Panc1 (cell line): Measurements from ENCODE around the gene ZCCHC13. TPM values are rescaled to one million over a fixed set of nuclear protein-coding genes. Genes with fewer than 3 reads are reported as not detected.

Experiments used
- ATAC-seq: fragments of 200-7000 bp; cut with Tn5 transposase; 2 replicates; pipeline ENCODE4 v1.9.1; 2020; ENCODE audit warnings: mild to moderate bottlenecking, moderate library complexity
- BruUV-seq: library from RNA; stranded (reverse); fragments of 400-500 nt; replicated peaks from 2 replicates; lab custom pipeline; 2021; lab: Mats Ljungman, UMichigan
- CTCF ChIA-PET: fragments of 300-600 bp; sonication (Branson Sonifier 250); formaldehyde crosslinking; loops from one replicate; lab custom pipeline; 2022; ENCODE audit warnings: antibody characterized with exemption; lab: Charles Lee
- POLR2A ChIA-PET: fragments of 300-600 bp; sonication (Branson Sonifier 250); formaldehyde crosslinking; loops from one replicate; lab custom pipeline; 2022; ENCODE audit warnings: antibody characterized with exemption; lab: Charles Lee
- DNase-seq: peaks from one replicate; pipeline ENCODE4 v3.0.0-alpha.2; 2010; ENCODE audit warnings: low read depth, low spot score
- H3K27ac ChIP-seq: 2 replicates; pipeline ENCODE4 v1.5.1; 2011; ENCODE audit warnings: mild to moderate bottlenecking, low read length, inconsistent platforms
- H3K27me3 ChIP-seq: fragments of 200-500 bp; sonication (Bioruptor generic); 2 replicates; pipeline ENCODE4 v1.6.0; 2014; ENCODE audit warnings: low read length, inconsistent platforms; ENCODE audit not compliant: control insufficient read depth, insufficient read depth
- H3K36me3 ChIP-seq: fragments of 200-500 bp; sonication (Bioruptor generic); 2 replicates; pipeline ENCODE4 v1.5.1; 2014; ENCODE audit warnings: inconsistent platforms, mild to moderate bottlenecking, low read length, moderate library complexity; ENCODE audit not compliant: control insufficient read depth, insufficient read depth
- H3K4me1 ChIP-seq: 2 replicates; pipeline ENCODE4 v1.5.1; 2011; ENCODE audit warnings: inconsistent platforms, mild to moderate bottlenecking, low read length, moderate library complexity; ENCODE audit not compliant: control insufficient read depth, insufficient read depth
- H3K4me3 ChIP-seq, 2 experiments: 2 replicates each; pipeline ENCODE4 v1.5.1; 2011 to 2012; ENCODE audit warnings: low read depth in 2 of 2, low read length in 2 of 2, mild to moderate bottlenecking in 2 of 2, inconsistent platforms in 1 of 2, moderate library complexity in 1 of 2
- H3K9me3 ChIP-seq: fragments of 200-500 bp; sonication (Bioruptor generic); 2 replicates; pipeline ENCODE4 v1.5.1; 2014; ENCODE audit warnings: low read depth, mild to moderate bottlenecking, inconsistent platforms, low read length, moderate library complexity; ENCODE audit not compliant: control insufficient read depth, insufficient read depth
- CTCF ChIP-seq: fragments of 450-650 bp; IDR thresholded peaks from 2 replicates; pipeline ENCODE4 v1.5.1; 2017; ENCODE audit warnings: mild to moderate bottlenecking
- POLR2AphosphoS5 ChIP-seq: IDR thresholded peaks from 2 replicates; pipeline ENCODE4 v1.6.1; 2012; ENCODE audit warnings: mild to moderate bottlenecking, low read depth, low read length, moderate library complexity
- REST ChIP-seq, 2 experiments: IDR thresholded peaks; 2 replicates each; pipeline ENCODE4 v1.6.1; 2011 to 2012; ENCODE audit warnings: low read depth in 2 of 2, control low read depth in 1 of 2, low read length in 1 of 2, mild to moderate bottlenecking in 1 of 2, moderate library complexity in 1 of 2; ENCODE audit not compliant: insufficient read depth in 1 of 2
- SIN3A ChIP-seq: IDR thresholded peaks from 2 replicates; pipeline ENCODE4 v1.6.1; 2012; ENCODE audit warnings: low read depth, mild to moderate bottlenecking, low read length, moderate library complexity, borderline replicate concordance; ENCODE audit not compliant: insufficient read depth
- TCF7L2 ChIP-seq: IDR thresholded peaks from 2 replicates; pipeline ENCODE4 v1.6.1; 2011; ENCODE audit warnings: mild to moderate bottlenecking, low read depth, low read length, inconsistent platforms
- in situ Hi-C: cut with HindIII; loops from 2 replicates; pipeline ENCODE4 v1.10.0; 2016; ENCODE audit warnings: low sequenced_read_pairs, low pct_unique_long_range_greater_than_20kb
- intact Hi-C: fragments of 100-400 bp; cut with micrococcal nuclease; formaldehyde crosslinking; loops from one replicate; pipeline ENCODE4 v1.10.0; 2022; ENCODE audit not compliant: unreplicated experiment
- total RNA-seq: library from RNA; stranded (reverse); gene quantifications from one replicate; pipeline ENCODE4 v1.2.1, GENCODE V29; 2021; ENCODE audit not compliant: unreplicated experiment

ZCCHC13 gene
- total RNA-seq, 1 experiment from 2014 or later = not detected

- POLR2A ChIA-PET = no interaction called here
- ATAC-seq = no peak
- H3K4me1 ChIP-seq = no peaks in the 10 kb centered on the region; the same call in 1 of the 2 replicates
- no peaks in the 10 kb centered on the region for H3K27me3 ChIP-seq
- H3K4me3 ChIP-seq = no peak overlapping the region
- TF ChIP-seq REST (IDR thresholded peaks at IDR 0.05; ENCODE audit: insufficient read depth in 1 of 2, low read depth in 2 of 2, low read length in 1 of 2) (no peak), CTCF (no peak), POLR2AphosphoS5 (no peak), TCF7L2 (no peak), SIN3A (no peak)
- CTCF ChIA-PET = no interaction called here
- DNase-seq = no peak
- no peaks in the 10 kb centered on the region for H3K9me3 ChIP-seq
- intact Hi-C loops = no loop called here
- in situ Hi-C loops = no loop called here
- peaks cover 25% of the 10 kb centered on the region for H3K36me3 ChIP-seq
- TSS peak; percentile 11 for BruUV-seq
- H3K27ac ChIP-seq = no peak overlapping the region
Measured at GRCh38 chrX:74277320-74277719, 26.7 kb upstream of the ZCCHC13 start.

GRCh38 chrX:74277846-74278245 is 26.1 kb upstream of the ZCCHC13 start:
- Histone ChIP-seq H3K9me3 (no peaks in the 10 kb centered on the region), H3K27me3 (no peaks in the 10 kb centered on the region), H3K27ac (no peak overlapping the region), H3K4me3 (no peak overlapping the region), H3K36me3 (peaks cover 24% of the 10 kb centered on the region), H3K4me1 (peaks cover 3% of the 10 kb centered on the region)
- no peak for TF ChIP-seq TCF7L2
- no peak for TF ChIP-seq POLR2AphosphoS5
- no peak for TF ChIP-seq CTCF
- no peak for TF ChIP-seq REST (IDR thresholded peaks at IDR 0.05; ENCODE audit: insufficient read depth in 1 of 2, low read depth in 2 of 2, low read length in 1 of 2)
- no peak for TF ChIP-seq SIN3A
- intact Hi-C loops (no loop called here), in situ Hi-C loops (no loop called here)
- BruUV-seq = no TSS peak
- POLR2A ChIA-PET = no interaction called here
- ATAC-seq (no peak), DNase-seq (no peak)
- CTCF ChIA-PET = no interaction called here
